Smooth muscle cell of bladder (primary cell): ENCODE data around the gene CAST. TPM values are rescaled to one million over a fixed set of nuclear protein-coding genes. Genes with fewer than 3 reads are reported as not detected.

Source experiments
- total RNA-seq: library from RNA; depleted of rRNA; stranded (reverse); fragments of >200 nt; gene quantifications from 2 replicates; pipeline ENCODE4 v1.2.3, GENCODE V29; 2014

Gene CAST
- total RNA-seq: 127 and 136 TPM in 2 replicates

GRCh38 chr5:96661855-96662724, at the start of gene CAST:
CAST (plus strand) TSS chr5:96662376; CDS start chr5:96662423, 47 bp downstream.

Other genes with a start within 250 kb of the CAST start
- 0.28 and 1.3 TPM in 2 replicates for gene PCSK1, start 229.1 kb upstream of the CAST start, total RNA-seq
- 32.2 and 47.6 TPM in 2 replicates for gene ERAP1, start 145.6 kb downstream of the CAST start, total RNA-seq
- 35.6 and 36.4 TPM in 2 replicates for gene ERAP2, start 214.1 kb downstream of the CAST start, total RNA-seq